Adrenal gland (tissue), 12 donors: Measurements from ENCODE around the gene SOBP. TPM values are rescaled to one million over a fixed set of nuclear protein-coding genes. Genes with fewer than 3 reads are reported as not detected.

Experiments used
- DNase-seq, 7 donors: peaks; one replicate each; pipeline ENCODE4 v3.0.0-alpha.2; 2019 to 2020
- H3K27ac ChIP-seq, 5 donors: fragments of 200-600 bp; sonication (generic) in 4 of 5; 1 replicate in 3 of 5; 2 replicates in 2 of 5; pipeline versions ENCODE4 v1.5.1 to v1.8.0; 2016 to 2020; ENCODE audit warnings: mild to moderate bottlenecking in 1 of 5
- H3K27me3 ChIP-seq: fragments of 200-600 bp; 2 replicates; pipeline ENCODE4 v1.8.0; 2021
- H3K36me3 ChIP-seq, 2 donors: fragments of 200-600 bp; replicated peaks in 1 of 2; 1 replicate in 1 of 2; 2 replicates in 1 of 2; pipeline versions ENCODE4 v1.5.1 to v1.8.0; 2018 to 2022
- H3K4me1 ChIP-seq, 2 donors: fragments of 200-600 bp; replicated peaks in 1 of 2; 1 replicate in 1 of 2; 2 replicates in 1 of 2; pipeline versions ENCODE4 v1.5.1 to v1.8.0; 2018 to 2021
- H3K4me3 ChIP-seq, 4 donors: fragments of 200-600 bp; sonication (generic) in 3 of 4; one replicate each; pipeline ENCODE4 v1.5.1; 2016 to 2018
- H3K9me3 ChIP-seq, 3 donors: fragments of 200-600 bp; sonication (generic) in 1 of 3; replicated peaks in 1 of 3; 1 replicate in 2 of 3; 2 replicates in 1 of 3; pipeline versions ENCODE4 v1.5.1 to v1.8.0; 2016 to 2021
- CTCF ChIP-seq, 6 experiments: fragments of 450-650 bp in 4 of 6; fragments of 200-600 bp in 2 of 6; sonication (generic) in 1 of 6; IDR thresholded peaks; 1 replicate in 5 of 6; 2 replicates in 1 of 6; pipeline versions ENCODE4 v1.5.1 to v1.8.0; 2016 to 2021; ENCODE audit warnings: antibody characterized with exemption in 6 of 6, mild to moderate bottlenecking in 2 of 6, moderate library complexity in 1 of 6
- POLR2A ChIP-seq, 2 donors: fragments of 450-650 bp; IDR thresholded peaks; one replicate each; pipeline ENCODE4 v1.6.1; 2017; ENCODE audit warnings: antibody characterized with exemption in 2 of 2, mild to moderate bottlenecking in 2 of 2, moderate library complexity in 1 of 2
- WGBS, 4 donors: extraction: QIAGEN DNeasy Blood & Tissue Kit in 2 of 4; methylation state at CpG; one replicate each; pipeline versions ENCODE4 v1.1.5 to v1.1.7; 2013 to 2017; 5-methylcytosine and 5-hydroxymethylcytosine counted together
- intact Hi-C, 2 donors: fragments of 100-400 bp; cut with DNase I; formaldehyde crosslinking; loops; one replicate each; pipeline versions ENCODE4 v1.14.1 to v1.15.0; 2022 to 2023
- polyA plus RNA-seq, 3 donors: library from polyadenylated mRNA; stranded (reverse); fragments of 200-250 nt in 2 of 3; fragments of 350-450 nt in 1 of 3; fragmentation: Illumina TruSeq in 1 of 3; extraction: RNeasy Lipid Tissue Mini Kit (QIAGEN cat#74804) in 1 of 3; gene quantifications; one replicate each; pipeline ENCODE4 v1.2.3, GENCODE V29; 2013 to 2014
- total RNA-seq, 9 donors: library from RNA; depleted of rRNA in 4 of 9; stranded (reverse); fragments of >200 nt in 4 of 9; fragments of 120-200 nt in 1 of 9; fragmentation: NEBNext Ultra II Directional in 1 of 9; extraction: Animal tissue kit (Norgen Biotek cat#: 25700) in 1 of 9; gene quantifications; one replicate each; pipeline versions ENCODE4 v1.1.0 to v1.2.4, GENCODE V29; 2013 to 2023
- donor health status: healthy with polysubstance abuse.
- donor health status: Bipolar disorder and iron deficiency.
- donor health status: DM: yes; HTN: yes; CAD: no.
- donor health status: DM: no; HTN: no; CAD: no.
- donor health status: DM: no; HTN: no; CAD: no.
- donor health status: DM: yes; HTN: yes; CAD: no.

SOBP gene
- total and polyA plus RNA-seq, 12 donors, result 5.6 to 25.6 (median 12.5) TPM

- Histone ChIP-seq H3K4me1 (peaks cover 15 to 32% of the 10 kb centered on the region in 2 donors), H3K9me3 (no peaks in the 10 kb centered on the region), H3K27ac (no peak overlapping the region), H3K36me3 (no peaks in the 10 kb centered on the region), H3K4me3 (no peak overlapping the region), H3K27me3 (no peaks in the 10 kb centered on the region)
- DNase-seq, result no peak
- intact Hi-C loops, result loop anchor here in 1 of 2 donors (10.0 kb wide), 1 partner anchor 135 kb away; the partner anchor contains the start of gene SOBP
- WGBS, 4 donors, result 67 to 78% (median 75%) methylated on average over 6 of the region's 6 CpGs
- TF ChIP-seq CTCF (IDR thresholded peaks at IDR 0.05) (no peak), POLR2A (IDR thresholded peaks at IDR 0.05) (no peak)
Observed at GRCh38 chr6:107629548-107630129, 139.7 kb downstream of the SOBP start.

- peaks cover 11 to 30% of the 10 kb centered on the region in 2 donors for H3K4me1 ChIP-seq
- 53 to 65% (median 64%) methylated on average over 4 of the region's 4 CpGs for WGBS, 4 donors
- TF ChIP-seq CTCF (IDR thresholded peaks at IDR 0.05) (no peak), POLR2A (IDR thresholded peaks at IDR 0.05) (no peak)
- H3K27ac ChIP-seq, result no peak overlapping the region
- H3K36me3 ChIP-seq, result no peaks in the 10 kb centered on the region
- H3K4me3 ChIP-seq, result no peak overlapping the region
- intact Hi-C loops, result loop anchor here in 1 of 2 donors (10.0 kb wide), 1 partner anchor 136 kb away; the partner anchor contains the start of gene SOBP
- no peaks in the 10 kb centered on the region for H3K9me3 ChIP-seq
- no peak for DNase-seq
- H3K27me3 ChIP-seq, result no peaks in the 10 kb centered on the region
Observed at GRCh38 chr6:107630348-107630977, 140.5 kb downstream of the SOBP start.

- DNase-seq, result no peak
- TF ChIP-seq CTCF (IDR thresholded peaks at IDR 0.05), result no peak
- no peak for TF ChIP-seq POLR2A (IDR thresholded peaks at IDR 0.05)
- 90 to 97% (median 93%) methylated on average over 2 of the region's 2 CpGs for WGBS, 4 donors
- Histone ChIP-seq H3K4me1 (peaks cover 11 to 28% of the 10 kb centered on the region in 2 donors), H3K27ac (no peak overlapping the region), H3K36me3 (no peaks in the 10 kb centered on the region), H3K9me3 (no peaks in the 10 kb centered on the region), H3K27me3 (no peaks in the 10 kb centered on the region), H3K4me3 (no peak overlapping the region)
- intact Hi-C loops, result loop anchor here in 1 of 2 donors (10.0 kb wide), 1 partner anchor 138 kb away; the partner anchor contains the start of gene SOBP
Observed at GRCh38 chr6:107632381-107633136, 142.6 kb downstream of the SOBP start.

- H3K27ac ChIP-seq, result no peak overlapping the region
Observed at GRCh38 chr6:107633680-107634323, 143.9 kb downstream of the SOBP start.

More at GRCh38 chr6:107633680-107634323, 143.9 kb downstream of the SOBP start:
- Histone ChIP-seq H3K9me3 (no peaks in the 10 kb centered on the region), H3K4me1 (peaks cover 7 to 16% of the 10 kb centered on the region in 2 donors), H3K36me3 (no peaks in the 10 kb centered on the region), H3K27me3 (no peaks in the 10 kb centered on the region), H3K4me3 (no peak overlapping the region)
- no peak for DNase-seq
- no peak for TF ChIP-seq POLR2A (IDR thresholded peaks at IDR 0.05)
- no peak for TF ChIP-seq CTCF (IDR thresholded peaks at IDR 0.05)
- WGBS, 4 donors, result 77 to 88% (median 82%) methylated on average over 25 to 39 of the region's 39 CpGs
- intact Hi-C loops, result loop anchor here in 1 of 2 donors (10.0 kb wide), 1 partner anchor 139 kb away; the partner anchor contains the start of gene SOBP
